Measurements from ENCODE around the gene CC2D2B.
"Not testable (repeated sequence)": the region's sequence is repeated elsewhere in the genome, so short reads cannot be mapped to it uniquely, and the experiment has no call there.

The CC2D2B gene, protein sequence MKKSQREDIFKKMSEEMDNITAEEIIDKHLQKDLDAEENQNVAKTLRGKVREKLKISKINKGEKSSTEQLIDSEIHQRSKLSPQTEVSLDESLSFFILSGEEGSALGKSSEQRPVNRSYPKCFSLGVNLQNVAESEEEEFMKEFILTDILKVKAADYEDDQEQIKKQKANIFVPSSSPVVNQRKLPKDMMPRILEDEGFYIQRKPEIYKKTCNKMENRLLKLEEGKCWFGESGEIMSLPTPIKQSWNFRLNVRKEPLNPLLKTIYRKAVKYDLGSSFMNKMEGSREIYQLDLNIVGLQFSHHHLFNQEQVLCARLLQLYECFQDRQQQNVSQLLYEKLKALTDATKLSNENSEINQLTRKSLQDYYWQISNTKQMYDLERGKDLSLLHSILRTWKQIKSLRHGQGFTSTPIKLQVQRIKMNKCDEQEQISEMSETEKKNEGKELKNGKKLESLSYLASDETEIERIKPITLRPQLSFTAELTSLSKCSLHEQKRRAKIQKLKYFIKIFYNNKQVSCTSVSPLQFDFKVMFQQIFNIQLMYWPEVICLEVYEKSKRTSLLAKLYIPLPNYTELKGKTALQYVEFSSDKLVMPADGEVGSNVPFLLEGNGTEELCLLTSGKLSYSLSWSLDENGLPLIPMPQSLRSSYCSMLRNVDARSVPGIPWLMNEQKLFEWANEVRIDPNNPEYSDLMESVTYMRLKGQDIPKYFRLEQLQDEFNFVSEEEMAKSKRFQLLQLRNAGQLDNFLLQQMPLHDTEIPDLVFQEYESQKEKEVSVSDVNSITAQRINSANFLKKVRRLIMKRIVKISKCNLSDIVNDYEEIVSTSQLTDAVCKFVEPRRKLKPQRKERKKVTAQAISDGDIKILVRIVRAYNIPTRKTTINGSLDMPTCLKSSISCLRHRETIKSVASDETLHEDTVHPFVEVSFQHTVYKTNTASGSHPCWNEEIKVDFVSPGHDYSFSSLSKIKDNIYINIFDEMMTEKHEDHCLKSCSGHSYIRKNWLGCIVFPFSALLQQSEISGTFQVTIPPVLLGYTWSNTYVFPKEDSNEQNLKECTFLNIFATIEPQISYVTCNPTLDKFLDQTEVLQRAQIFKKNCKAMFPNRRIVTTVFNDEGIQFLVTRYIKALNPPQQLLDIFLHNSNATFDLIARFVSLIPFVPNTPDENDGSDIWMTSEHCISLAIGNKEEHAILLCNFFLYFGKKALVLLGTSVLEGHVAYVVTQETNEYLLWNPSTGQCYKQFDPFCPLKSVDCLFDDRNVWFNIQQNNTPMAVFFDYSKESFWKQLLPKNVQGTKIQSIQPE (N-terminal part only)

GRCh38 chr10:95907456-95908253 lies at the start of gene CC2D2B:
Gene CC2D2B, plus strand, starts transcription at chr10:95907975. Its CDS starts 3,349 bp downstream, at chr10:95911324.
- DNase-seq: peak; percentile 27

GRCh38 chr10:95860166-95860940 lies 47.4 kb upstream of the CC2D2B start:
- no peak for DNase-seq

DNA sequence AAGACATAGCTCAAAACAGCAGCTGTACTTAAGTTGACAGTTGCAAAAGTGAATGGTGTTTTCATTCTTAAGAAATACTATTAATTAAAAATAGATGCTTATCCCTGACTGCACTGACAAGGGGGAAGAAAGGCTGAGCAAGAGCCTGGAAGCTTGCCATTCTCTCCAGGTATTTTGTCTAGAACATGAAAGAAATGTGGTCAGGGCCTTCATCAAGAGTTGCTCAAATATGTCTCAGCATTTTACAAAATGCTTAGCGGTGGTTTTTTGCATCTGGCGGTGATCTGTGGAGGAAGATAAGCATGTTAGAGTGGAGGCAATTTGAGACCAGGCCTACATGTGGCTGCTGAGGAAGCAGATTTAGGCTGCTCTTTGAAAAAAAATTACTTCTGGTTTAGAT lies 46.4 kb upstream of the CC2D2B start:
- peak; percentile 42 for DNase-seq

- no peak for DNase-seq
These were observed 42.6 kb upstream of the CC2D2B start for GRCh38 chr10:95864906-95865813.

- no peak for DNase-seq
These were observed 41.8 kb upstream of the CC2D2B start for GRCh38 chr10:95865814-95866466.

DNA sequence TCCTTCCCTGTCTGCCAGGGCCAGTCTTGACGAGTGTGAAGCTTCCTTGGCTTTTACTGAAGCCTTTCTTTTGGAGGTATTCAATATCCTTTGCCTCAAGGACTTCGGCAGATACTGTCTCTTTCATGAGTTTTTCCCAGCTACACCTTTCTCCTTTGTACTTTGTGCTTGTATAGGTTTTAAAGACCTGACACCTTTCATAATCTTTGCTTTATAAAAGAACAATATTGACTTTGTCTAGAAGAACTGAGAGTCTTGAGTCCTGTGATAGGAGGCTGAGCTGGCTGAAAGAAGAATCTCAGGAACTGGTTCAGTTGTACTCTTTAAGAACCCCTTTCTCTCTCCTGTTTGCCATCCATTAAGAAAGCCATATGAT lies 41.3 kb upstream of the CC2D2B start:
- DNase-seq: no peak

- no peak for DNase-seq
These were observed 39.9 kb upstream of the CC2D2B start for GRCh38 chr10:95867866-95868265.

- DNase-seq: no peak
These were observed 35.5 kb upstream of the CC2D2B start for GRCh38 chr10:95872158-95872711.

DNA sequence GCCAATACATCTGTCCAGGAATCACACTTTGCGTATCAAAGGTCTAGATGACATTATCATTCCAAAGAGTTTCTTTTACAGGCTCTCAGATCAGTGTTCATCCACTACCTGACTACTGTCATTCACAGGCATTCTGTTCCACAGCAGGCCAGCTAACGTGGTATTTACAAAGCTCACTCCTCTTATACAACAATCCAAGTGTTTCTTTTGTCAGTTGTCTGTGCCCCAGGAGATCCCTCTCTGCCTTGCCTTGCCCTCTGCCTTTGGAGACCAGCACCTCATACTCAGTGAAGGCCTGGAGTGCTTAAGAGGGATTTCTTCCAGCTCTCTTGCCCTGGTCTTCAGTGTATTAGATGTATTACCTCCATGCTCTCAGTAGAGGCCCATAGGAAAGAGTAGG lies 34.6 kb upstream of the CC2D2B start:
- DNase-seq: no peak

DNA sequence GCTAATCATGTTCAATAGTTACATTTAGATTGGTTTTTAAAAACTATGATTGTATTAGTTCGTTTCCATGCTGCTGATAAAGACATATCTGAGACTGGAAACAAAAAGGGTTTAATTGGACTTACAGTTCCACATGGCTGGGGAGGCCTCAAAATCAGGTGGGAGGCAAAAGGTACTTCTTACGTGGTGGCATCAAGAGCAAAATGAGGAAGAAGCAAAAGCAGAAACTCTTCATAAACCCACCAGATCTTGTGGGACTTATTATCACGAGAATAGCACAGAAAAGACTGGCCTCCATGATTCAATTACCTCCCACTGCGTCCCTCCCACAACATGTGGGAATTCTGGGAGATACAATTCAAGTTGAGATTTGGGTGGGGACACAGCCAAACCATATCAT lies 34.1 kb upstream of the CC2D2B start:
- no peak for DNase-seq

GRCh38 chr10:95874783-95875182 lies 33.0 kb upstream of the CC2D2B start:
- not testable (repeated sequence) for DNase-seq

DNA sequence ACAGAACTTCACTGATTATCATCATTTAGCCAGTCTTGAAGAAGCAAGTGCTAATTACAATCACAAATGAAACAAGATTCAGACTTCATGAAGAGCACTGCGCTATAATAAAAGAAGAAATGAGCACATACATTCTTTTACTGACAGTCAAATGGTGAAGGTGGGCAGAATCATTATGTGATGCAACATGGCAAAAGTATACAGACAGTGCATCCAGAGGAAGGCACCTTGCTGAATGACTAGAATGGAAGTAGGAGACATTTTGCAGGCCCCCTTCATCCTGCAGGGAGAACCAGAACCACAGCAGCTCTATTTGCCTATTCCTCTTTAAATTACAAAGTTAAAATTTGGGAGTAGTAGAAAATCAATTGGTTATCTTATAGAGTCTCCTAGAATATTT lies 31.0 kb upstream of the CC2D2B start:
- no peak for DNase-seq

GRCh38 chr10:95877881-95878280 lies 29.9 kb upstream of the CC2D2B start:
- DNase-seq: no peak

- DNase-seq: no peak
These were observed 27.1 kb upstream of the CC2D2B start for GRCh38 chr10:95880704-95881103.

DNA sequence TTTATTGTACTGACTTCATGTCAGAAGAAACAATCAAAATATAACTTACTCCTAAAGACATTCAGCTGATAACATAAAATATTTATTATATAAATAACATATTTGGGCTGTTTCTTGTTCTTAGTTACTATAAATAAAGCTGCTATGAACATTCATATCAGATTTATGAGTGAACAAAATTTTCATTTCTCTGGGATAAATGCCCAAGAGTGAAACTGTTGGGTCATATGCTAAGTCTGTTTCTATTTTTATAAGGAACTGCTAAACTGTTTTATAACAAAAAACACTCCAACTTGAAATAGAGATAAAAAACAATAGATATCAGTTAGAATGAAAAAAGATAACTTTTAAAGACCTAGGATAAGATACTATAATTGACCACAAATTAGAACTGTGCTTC lies 26.5 kb upstream of the CC2D2B start:
- no peak for DNase-seq

- no peak for DNase-seq
These were observed 17.9 kb upstream of the CC2D2B start for GRCh38 chr10:95889830-95890229.

- DNase-seq: no peak
These were observed 11.5 kb upstream of the CC2D2B start for GRCh38 chr10:95896071-95896850.

DNA sequence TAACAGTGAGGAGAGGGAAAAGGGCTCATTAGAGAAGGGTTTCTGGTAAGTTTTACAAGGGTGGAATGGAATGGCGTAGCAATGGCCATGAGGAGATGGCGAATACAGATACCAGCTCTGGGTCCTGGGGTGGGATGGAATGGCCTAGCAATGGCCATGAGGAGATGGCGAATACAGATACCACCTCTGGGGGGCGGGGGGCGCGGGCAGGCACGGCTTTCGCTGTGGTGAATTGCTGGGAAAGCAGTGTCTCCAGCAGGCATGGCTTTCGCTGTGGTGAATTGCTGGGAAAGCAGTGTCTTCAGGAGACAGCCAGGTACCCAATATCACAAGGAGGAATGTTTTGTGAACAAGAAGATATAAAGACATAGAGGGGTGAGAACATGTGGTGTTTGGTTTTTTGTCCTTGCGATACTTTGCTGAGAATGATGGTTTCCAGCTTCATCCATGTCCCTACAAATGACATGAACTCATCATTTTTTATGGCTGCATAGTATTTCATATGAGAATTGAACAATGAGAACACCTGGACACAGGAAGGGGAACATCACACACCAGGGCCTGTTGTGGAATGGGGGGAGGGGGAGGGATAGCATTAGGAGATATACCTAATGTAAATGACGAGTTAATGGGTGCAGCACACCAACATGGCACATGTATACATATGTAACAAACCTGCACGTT lies 1.7 kb upstream of the CC2D2B start:
- DNase-seq: not testable (repeated sequence)
